Transverse colon (tissue), 3 donors: ENCODE results near the gene PITPNC1.

Experiments used
- EP300 ChIP-seq: sonication (generic); formaldehyde crosslinking; IDR thresholded peaks from one replicate; pipeline ENCODE4 v1.6.1; 2017; ENCODE audit warnings: antibody characterized with exemption, low read depth
- POLR2A ChIP-seq: fragments of 450-650 bp; IDR thresholded peaks from one replicate; pipeline ENCODE4 v1.6.1; 2016; ENCODE audit warnings: antibody characterized with exemption, mild to moderate bottlenecking, moderate library complexity
- POLR2AphosphoS5 ChIP-seq, 3 donors: sonication (generic); formaldehyde crosslinking; IDR thresholded peaks; one replicate each; pipeline ENCODE4 v1.6.1; 2016; ENCODE audit warnings: antibody characterized with exemption in 3 of 3

DNA sequence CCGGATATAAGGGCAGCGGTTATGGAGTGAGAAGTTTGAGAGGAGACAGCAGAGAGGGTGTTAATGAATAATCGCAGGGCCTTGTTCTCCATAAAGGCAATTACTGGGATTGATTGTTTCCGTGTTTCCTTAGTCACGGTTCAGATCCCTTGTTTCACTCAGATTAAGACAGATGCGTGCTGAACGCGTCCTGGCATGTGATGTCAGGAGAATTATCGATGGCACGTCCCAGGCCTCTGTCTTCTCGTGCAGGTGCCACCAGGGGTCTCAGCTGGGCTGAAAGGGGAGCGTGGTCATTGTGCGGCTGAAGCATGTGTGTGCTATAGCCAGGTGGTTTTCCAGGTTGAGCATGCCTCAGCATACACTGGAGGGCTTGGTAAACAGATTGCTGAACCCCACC, 198.2 kb downstream of the PITPNC1 start:
- TF ChIP-seq POLR2AphosphoS5 (IDR thresholded peaks at IDR 0.05) (no peak), POLR2A (no peak), EP300 (no peak)
